NOMO-1 treated with dmso at 0.1 percent for 144 hours (cell line): ENCODE measurements around the gene ADAMTS12.

Experiments
- DNase-seq: peaks from one replicate; lab custom pipeline; 2025; ENCODE audit not compliant: unreplicated experiment; lab: John Stamatoyannopoulos, UW

Gene ADAMTS12

GRCh38 chr5:33659526-33660169, 232.1 kb downstream of the ADAMTS12 start:
- DNase-seq, result no peak

- DNase-seq, result no peak
Measured at GRCh38 chr5:33657804-33658440, 233.9 kb downstream of the ADAMTS12 start.

GRCh38 chr5:33657176-33657575, 234.6 kb downstream of the ADAMTS12 start:
- DNase-seq, result no peak

GRCh38 chr5:33650911-33651310, 240.9 kb downstream of the ADAMTS12 start:
- DNase-seq, result no peak

GRCh38 chr5:33649549-33650482, 242.0 kb downstream of the ADAMTS12 start:
- no peak for DNase-seq

- no peak for DNase-seq
Measured at GRCh38 chr5:33641744-33642505, 249.9 kb downstream of the ADAMTS12 start.

- DNase-seq, result no peak
Measured at GRCh38 chr5:33639474-33639873, 252.3 kb downstream of the ADAMTS12 start.

GRCh38 chr5:33637011-33637410, 254.8 kb downstream of the ADAMTS12 start:
- DNase-seq, result no peak

- no peak for DNase-seq
Measured at GRCh38 chr5:33635582-33635981, 256.2 kb downstream of the ADAMTS12 start.

GRCh38 chr5:33633699-33634098, 258.1 kb downstream of the ADAMTS12 start:
- no peak for DNase-seq

GRCh38 chr5:33631786-33632185, 260.0 kb downstream of the ADAMTS12 start:
- no peak for DNase-seq

- no peak for DNase-seq
Measured at GRCh38 chr5:33631139-33631538, 260.7 kb downstream of the ADAMTS12 start.

- DNase-seq, result no peak
Measured at GRCh38 chr5:33629999-33630398, 261.8 kb downstream of the ADAMTS12 start.

GRCh38 chr5:33628796-33629195, 263.0 kb downstream of the ADAMTS12 start:
- no peak for DNase-seq

- no peak for DNase-seq
Measured at GRCh38 chr5:33621514-33621913, 270.3 kb downstream of the ADAMTS12 start.

GRCh38 chr5:33614039-33614438, 277.8 kb downstream of the ADAMTS12 start:
- DNase-seq, result no peak

GRCh38 chr5:33612386-33612785, 279.4 kb downstream of the ADAMTS12 start:
- DNase-seq, result no peak

- DNase-seq, result no peak
Measured at GRCh38 chr5:33611877-33612276, 279.9 kb downstream of the ADAMTS12 start.

GRCh38 chr5:33608344-33609041, 283.3 kb downstream of the ADAMTS12 start:
- no peak for DNase-seq

- DNase-seq, result no peak
Measured at GRCh38 chr5:33604503-33604902, 287.3 kb downstream of the ADAMTS12 start.
